ENCODE results near the gene TMCO4. TPM values are rescaled to one million over a fixed set of nuclear protein-coding genes. Genes with fewer than 3 reads are reported as not detected.
"Not testable (repeated sequence)": the region's sequence is repeated elsewhere in the genome, so short reads cannot be mapped to it uniquely, and the experiment has no call there.

The TMCO4 gene
- total RNA-seq, 1 experiment from 2014 or later, result 25.8 TPM

DNA sequence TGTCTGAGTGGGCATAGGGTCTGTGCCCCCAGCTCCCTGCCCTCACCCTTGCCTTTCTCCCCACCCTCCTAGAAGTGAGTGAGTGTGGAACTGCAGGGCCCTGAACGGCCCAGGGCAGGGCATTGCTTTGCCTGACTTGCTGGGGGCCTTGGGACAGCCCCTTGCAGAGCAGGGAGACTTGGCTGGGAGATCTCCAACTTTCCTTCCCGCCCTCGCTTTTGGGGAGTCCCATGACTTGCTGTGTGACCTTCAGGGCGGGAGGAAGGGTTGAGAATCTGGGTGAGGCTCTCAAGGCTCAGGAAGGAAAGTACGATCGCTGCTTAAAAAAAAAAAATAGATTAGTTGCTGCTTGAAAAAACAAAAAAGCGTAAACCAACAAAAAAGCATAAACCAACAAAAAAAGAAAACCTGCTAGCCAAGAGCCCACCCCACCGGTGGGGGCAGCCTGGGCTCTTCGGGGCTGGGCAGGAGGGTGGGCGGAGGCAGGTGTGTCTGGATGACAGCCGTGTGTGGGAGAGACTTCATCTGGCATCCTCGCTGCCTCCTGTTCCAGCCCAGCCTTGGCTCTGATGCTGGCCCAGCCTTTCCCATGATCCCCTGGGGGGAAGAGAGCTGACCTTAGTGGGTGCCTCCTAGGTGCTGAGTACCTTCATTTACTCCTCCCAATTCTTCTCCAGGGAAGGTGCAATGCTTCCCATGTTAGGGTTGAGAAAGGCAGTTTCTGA is 149.1 kb downstream of the TMCO4 start:
- Histone ChIP-seq H3K4me3 (no peak overlapping the region), H3K9me3 (no peaks in the 10 kb centered on the region), H3K27me3 (no peaks in the 10 kb centered on the region), H3K36me3 (no peaks in the 10 kb centered on the region)
- DNase-seq, result no peak

DNA sequence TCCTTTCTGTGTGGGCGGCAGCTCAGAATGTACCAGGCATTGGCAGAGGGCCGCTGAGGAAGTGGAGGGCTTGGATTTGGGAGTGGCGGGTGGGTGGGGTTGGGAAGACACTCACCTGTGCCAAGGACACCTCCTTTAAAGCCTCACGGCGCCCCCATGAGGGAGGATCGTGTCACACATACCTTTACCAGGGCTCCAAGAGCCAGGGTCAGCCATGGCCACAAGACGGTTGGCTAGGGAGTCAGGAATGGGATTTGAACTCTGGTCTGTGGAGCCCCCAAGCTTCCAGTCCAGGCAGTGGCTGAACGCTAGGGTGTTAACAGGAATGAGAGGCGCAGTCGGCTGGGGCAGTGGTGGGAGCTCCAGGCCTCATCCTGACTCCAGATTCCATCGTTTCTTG is 151.0 kb downstream of the TMCO4 start:
- no peak overlapping the region for H3K4me3 ChIP-seq
- H3K36me3 ChIP-seq, result no peaks in the 10 kb centered on the region
- no peaks in the 10 kb centered on the region for H3K9me3 ChIP-seq
- no peak for DNase-seq
- H3K27me3 ChIP-seq, result no peaks in the 10 kb centered on the region

DNA sequence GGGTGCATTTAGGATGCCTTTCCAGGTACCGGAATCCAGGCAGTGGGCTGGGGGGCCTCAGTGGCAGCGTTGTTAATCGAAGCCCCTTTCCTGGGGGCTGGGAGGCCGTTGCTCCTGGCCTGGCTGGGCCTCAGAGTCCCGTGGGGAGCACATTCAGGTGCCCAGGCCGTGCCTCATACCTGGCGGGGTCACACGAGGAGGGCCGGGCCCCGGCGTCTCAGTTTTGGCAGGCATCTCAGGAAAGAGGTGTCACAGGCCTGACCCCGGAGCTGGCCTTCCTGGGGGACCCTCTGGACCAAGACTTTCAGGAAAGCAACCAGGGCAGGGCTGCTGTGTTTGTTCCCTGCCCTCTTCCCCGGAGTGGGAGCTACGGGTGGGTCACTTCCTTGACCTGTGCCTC is 151.5 kb downstream of the TMCO4 start:
- no peaks in the 10 kb centered on the region for H3K9me3 ChIP-seq
- H3K27me3 ChIP-seq, result no peaks in the 10 kb centered on the region
- no peak for DNase-seq
- no peak overlapping the region for H3K4me3 ChIP-seq
- no peaks in the 10 kb centered on the region for H3K36me3 ChIP-seq

DNA sequence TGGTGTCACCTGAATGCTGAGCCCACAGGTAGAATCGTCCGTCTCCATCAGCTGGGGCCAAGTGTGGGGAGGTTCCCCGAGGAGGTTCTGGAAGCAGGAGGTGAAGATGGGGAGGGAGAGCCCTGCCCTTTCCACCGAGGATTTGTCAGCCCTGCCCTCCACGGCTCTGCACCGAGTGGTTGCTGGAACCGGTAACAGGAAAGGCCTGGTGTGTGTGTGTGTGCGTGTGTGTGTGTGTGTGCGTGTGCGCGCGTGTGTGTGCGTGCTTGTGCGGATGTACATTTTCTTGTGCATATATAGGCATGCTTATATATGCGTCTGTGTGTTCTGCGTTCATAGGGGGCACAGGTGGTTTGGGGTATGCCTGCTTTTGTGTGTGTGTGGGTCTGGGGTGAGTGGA is 152.1 kb downstream of the TMCO4 start:
- no peak for DNase-seq
- no peak overlapping the region for H3K4me3 ChIP-seq
- no peaks in the 10 kb centered on the region for H3K36me3 ChIP-seq
- no peaks in the 10 kb centered on the region for H3K9me3 ChIP-seq
- H3K27me3 ChIP-seq, result no peaks in the 10 kb centered on the region

DNA sequence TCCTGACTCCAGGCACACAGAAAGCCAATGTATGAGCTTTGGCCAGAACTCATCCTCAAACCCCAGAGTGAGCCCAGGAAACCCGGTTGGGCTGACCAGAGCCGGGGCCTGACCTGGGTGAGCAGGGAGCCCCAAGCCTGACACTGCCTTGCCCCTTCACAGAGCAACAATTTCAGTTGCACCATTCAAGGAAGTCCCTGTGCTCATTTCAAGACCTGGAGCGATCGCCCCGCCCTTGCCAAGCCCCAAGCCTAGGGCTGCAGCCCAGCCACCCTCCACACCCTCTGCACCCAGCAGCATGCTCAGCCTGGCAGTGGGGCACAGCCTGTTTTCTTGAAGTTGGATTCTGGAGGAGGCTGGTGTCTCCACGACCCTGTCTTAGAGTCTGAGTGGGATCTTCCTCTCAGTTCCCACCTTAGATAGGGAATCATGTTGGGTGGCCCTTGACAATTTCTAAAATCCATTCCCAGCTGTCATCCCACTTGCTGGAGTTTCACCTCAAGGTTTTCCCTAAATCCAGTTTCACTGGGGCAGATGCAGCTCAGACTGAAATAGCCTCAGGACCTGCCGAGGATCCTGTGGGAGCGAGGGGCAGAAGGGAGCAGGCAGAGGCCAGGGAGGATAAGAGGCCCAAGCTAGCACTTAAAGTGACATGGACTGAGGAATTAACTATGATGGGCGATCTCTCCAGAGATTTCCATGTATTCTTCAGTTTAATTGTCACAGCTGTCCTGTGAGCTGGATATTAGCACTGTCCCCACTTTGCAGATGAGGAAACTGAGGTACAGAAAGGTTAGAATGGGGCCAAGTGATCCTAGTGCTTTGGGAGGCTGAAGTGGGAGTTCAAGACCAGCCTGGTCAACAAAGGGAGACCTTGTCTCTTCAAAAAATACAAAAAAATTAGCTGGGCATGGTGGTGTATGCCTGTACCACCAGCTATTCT is 153.1 kb downstream of the TMCO4 start:
- no peak for DNase-seq
- Histone ChIP-seq H3K36me3 (no peaks in the 10 kb centered on the region), H3K4me3 (no peak overlapping the region), H3K27me3 (no peaks in the 10 kb centered on the region), H3K9me3 (no peaks in the 10 kb centered on the region)

DNA sequence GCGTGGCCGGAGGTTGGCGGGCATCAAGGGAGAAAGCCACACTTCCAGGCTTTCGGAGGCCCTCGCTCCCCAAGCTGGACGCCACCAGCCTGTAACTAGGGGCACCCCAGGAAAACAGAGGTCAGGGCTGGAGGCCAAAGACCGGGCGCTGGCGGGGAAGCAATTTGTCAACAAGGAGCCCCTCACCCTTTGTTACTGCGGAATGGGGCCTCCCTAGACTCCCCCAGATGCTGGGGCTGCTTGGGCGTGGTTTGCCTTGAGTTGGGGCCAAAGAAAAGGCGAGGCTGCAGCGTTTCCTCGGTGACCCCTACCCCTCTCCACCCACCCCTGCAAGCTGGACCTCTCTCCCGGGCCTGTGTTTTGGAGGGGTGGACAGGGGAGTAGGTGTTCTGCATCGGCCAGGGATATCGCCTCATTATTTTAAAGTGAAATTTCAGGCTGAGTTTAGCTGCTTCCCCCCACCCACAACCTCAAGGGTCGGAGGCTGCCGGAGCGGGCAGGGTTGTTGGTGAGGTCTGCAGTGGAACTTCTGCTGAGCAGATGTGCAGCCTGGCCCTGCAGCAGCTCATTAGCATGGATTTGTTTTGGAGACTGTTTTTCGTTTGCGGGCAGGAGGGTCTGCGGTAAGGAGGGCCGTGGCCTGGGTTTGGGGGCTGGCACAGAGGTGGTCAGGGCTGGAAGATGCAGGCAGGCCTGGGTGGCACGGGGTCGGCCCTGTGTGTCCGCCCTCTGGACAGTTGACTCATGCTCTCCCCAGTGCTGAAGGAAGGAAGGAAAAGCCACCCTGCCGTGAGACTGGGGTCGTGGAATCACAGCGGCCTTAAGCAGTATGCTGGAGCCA is 154.1 kb downstream of the TMCO4 start:
- peak; percentile 27 for DNase-seq
- Histone ChIP-seq H3K36me3 (no peaks in the 10 kb centered on the region), H3K27me3 (no peaks in the 10 kb centered on the region), H3K9me3 (no peaks in the 10 kb centered on the region), H3K4me3 (peak overlapping the region; percentile 73)

DNA sequence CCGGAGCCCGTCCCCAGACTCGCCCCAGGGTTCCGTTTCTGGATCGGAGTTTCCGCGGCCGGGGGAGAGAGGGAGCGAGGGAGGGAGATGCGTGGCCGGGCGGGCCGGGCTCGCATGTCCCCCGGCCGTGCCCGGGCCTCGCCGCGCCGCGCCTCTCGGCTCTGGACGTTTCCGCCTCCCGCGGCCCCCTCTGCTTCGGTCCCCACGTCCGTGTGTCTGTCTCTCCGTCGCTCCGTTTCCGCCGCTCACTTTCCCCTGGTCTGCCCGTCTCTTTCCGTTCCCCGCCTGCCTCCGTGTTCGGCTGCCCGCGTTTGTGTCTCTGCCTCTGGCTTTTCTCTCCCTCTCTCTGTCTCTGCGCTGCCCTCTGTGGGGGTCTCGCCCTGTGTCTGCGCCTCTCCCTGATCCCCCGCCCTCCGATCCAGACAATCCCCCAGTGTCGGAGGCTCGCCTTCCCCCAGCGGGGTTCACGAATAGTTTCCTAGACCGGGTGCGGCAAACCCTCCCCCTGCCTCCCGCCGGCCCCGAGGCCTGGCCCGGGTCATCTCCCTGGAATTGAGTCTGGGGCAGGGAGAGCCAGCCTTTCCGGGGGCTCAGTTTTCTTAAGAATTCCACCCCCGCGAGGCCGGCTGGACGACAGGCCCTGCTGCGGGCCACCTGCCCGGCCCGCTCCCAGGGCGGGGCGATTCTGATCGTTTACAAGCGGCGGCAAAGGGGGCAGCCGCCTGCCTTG is 154.9 kb downstream of the TMCO4 start:
- Histone ChIP-seq H3K4me3 (peak overlapping the region; percentile 73), H3K27me3 (no peaks in the 10 kb centered on the region), H3K9me3 (no peaks in the 10 kb centered on the region), H3K36me3 (no peaks in the 10 kb centered on the region)
- peak; percentile 48 for DNase-seq

DNA sequence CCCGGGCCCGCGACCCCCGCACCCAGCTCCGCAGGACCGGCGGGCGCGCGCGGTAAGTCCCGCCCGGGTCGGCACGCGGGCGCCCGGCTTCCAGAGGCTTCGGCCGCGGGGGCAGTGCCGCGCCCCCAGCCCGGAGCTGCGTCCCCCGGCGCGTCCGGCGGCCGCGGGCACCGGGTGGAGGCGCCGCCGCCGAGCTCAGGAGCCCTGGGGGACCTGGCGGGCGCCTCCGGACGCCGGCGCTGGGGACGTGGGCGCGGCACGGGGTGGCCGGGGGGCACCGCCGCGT is 155.4 kb downstream of the TMCO4 start:
- Histone ChIP-seq H3K36me3 (no peaks in the 10 kb centered on the region), H3K9me3 (no peaks in the 10 kb centered on the region), H3K27me3 (no peaks in the 10 kb centered on the region), H3K4me3 (peak overlapping the region; percentile 73)
- no peak for DNase-seq

DNA sequence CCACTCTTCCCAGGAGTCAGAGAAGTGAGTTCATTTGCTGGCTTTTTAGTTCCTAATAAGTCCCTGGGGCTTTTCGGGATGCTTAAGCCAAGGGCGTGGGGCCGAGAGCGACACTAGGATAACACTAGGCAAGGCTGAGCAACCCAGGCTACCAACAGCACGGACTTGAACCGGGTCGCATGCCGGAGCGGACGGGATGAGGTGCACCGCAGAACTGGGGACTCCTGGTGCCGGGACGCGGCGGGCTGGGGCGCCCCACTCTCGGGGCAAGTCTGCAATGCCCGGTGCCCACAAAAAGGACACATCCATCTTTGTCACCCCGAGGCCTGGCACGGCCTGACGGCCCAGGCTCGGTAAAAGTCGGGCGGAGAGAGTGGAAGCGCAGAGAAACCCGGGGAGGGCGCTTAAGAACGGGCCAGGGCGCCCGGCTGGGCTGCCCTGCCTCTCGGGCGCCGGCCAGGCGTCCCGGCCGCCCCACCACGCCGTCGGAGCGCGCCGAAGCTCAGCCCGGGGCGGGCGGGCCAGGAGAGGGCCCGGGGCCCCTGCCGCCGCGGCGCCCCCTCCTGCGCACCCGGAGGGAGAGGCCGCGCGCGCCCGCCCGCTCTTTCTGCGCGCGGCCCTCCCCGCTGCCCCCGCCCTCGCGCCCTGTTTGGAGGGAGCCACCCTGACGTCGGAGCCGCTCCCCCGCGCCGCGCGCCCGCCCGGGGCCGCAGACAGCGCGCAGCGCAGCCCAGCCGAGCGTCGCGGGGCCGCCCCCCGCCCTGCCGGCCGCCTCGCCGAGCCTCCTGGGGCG is 155.9 kb downstream of the TMCO4 start, which contains the start of gene NBL1:
NBL1 (plus strand) TSS at position 710 of the 793 bp plus-strand sequence. CDS start 10,720 bp downstream, outside the sequence.
- Histone ChIP-seq H3K27me3 (no peaks in the 10 kb centered on the region), H3K36me3 (no peaks in the 10 kb centered on the region), H3K4me3 (peak within 1 kb of the TSS; percentile 73), H3K9me3 (no peaks in the 10 kb centered on the region)
- DNase-seq, result peak; percentile 78

DNA sequence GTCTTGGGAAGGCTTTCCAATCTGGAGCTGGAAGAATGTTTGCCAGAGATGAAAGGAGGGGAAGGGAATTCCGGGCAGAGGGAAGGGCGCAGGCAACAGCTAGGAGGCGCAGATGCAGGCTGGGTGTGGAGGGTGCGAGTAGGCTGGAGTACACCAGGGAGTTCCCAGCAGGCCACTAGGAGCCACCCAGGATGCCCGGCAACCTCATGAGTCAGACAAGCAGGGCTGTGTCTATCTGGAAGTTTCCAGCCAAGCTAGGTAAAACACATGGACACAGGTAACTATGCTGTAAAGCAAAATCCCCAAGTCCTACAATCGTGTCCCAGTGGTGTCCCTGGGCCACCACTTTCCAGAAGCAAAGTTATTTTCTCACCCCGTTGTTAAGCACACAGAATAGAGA is 156.6 kb downstream of the TMCO4 start:
- H3K9me3 ChIP-seq, result no peaks in the 10 kb centered on the region
- peak overlapping the region; percentile 42 for H3K4me3 ChIP-seq
- peak; percentile 53 for DNase-seq
- no peaks in the 10 kb centered on the region for H3K36me3 ChIP-seq
- H3K27me3 ChIP-seq, result no peaks in the 10 kb centered on the region

DNA sequence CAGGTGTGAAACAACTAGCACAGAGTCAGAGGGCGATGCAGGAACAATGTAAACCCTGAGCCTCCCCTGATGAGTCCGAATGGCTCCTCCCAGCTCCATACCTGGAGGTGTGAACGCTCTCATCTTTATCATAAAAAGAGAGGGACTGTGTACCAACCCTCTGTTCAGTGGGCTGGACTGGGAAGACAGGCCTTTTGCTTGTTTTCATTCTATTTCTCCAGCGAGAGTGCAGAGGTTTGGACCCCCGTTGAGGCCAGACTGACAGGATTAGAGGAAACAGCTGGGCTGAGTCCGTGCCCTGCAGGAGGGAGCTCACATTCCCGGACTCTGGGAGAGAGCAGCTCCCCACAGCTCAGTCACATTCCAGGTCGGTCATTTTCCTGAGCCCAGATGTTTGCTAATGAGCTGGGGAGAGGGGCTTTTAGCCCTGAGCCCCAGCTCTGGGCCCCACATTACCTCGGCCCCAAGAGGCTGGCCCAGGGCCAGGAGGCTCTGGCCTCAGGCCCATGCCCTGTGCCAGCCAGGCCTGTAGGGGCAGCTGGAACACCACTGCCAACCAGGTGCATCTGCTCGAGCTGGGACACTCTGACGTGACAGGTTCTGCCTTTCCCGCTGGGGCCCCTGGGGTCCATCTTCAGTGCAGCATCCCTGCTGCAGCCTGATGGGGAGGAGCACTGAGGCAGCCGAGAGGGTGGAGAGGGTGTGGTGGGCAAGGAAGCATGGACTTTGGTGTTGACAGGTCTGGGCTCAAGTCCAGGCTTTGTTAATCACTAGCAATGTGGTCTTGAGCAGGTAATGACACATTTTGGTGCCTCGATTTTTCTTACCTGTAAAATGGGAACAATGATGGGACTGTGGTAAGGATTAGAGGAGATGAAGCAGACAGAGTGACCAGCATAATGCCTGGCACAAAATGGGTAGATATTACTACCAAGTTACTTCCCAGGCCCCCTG is 159.1 kb downstream of the TMCO4 start:
- H3K4me3 ChIP-seq, result no peak overlapping the region
- peak; percentile 72 for DNase-seq

DNA sequence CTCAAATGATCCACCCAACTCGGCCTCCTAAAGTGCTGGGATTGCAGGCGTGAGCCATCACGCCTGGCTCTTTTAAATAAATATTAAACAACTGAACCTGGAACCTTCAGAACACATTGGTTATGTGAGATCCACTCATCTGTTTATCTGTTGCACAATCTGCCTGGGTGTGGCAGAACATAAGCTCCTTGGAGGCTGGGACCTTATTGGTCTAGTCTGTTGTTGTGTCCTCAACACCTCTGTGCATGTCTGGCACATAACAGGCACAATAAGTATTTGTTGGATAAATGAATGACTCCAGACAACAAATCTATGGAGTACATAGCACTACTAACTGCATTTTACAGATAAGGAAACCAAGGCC is 159.7 kb downstream of the TMCO4 start:
- Histone ChIP-seq H3K36me3 (no peaks in the 10 kb centered on the region), H3K9me3 (no peaks in the 10 kb centered on the region), H3K27me3 (no peaks in the 10 kb centered on the region), H3K4me3 (no peak overlapping the region)
- DNase-seq, result no peak

More for the DNA sequence above, 159.1 kb downstream of the TMCO4 start:
- H3K36me3 ChIP-seq, result no peaks in the 10 kb centered on the region
- H3K9me3 ChIP-seq, result no peaks in the 10 kb centered on the region
- no peaks in the 10 kb centered on the region for H3K27me3 ChIP-seq

DNA sequence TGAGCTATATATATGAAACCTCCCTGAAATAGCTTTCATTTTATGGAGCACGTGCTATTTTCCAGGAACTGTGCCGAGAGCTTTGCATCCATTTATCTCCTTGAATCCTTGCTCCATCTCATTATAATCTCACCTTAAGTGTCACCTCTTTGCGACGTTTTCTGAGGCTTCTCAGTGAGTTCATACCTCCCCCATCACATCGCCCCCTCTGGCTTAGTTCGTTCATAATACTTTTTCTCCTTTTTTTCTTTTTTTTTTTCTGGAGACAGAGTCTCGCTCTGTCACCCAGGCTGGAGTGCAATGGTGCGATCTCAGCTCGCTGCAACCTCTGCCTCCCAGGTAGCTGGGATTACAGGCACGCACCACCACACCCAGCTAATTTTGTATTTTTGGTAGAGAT is 160.5 kb downstream of the TMCO4 start:
- H3K4me3 ChIP-seq, DNase-seq, H3K36me3 ChIP-seq, H3K27me3 ChIP-seq, H3K9me3 ChIP-seq: not testable (repeated sequence)

DNA sequence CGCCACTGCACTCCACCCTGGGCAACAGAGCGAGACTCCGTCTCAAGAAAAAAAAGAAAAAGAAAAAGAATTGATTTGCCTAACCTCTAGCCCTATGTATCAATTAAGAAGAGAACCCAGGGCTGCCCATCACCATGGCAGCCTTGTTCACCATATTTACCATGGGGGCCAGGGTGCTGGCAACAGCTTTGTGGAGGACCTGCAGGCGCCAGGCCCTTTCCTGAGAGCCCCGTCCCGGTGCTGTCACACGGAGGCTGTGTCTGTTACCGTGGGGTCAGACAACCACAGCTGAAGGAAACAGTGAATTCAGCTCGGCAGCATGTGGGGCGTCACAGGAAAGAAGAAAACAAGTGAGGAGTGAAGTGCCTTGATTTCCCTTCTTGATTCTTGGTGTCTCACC is 162.1 kb downstream of the TMCO4 start:
- Histone ChIP-seq H3K36me3 (0 out of 2 replicates have a peak, but pooled peaks cover 2% of the 10 kb centered on the region), H3K4me3 (no peak overlapping the region)

DNA sequence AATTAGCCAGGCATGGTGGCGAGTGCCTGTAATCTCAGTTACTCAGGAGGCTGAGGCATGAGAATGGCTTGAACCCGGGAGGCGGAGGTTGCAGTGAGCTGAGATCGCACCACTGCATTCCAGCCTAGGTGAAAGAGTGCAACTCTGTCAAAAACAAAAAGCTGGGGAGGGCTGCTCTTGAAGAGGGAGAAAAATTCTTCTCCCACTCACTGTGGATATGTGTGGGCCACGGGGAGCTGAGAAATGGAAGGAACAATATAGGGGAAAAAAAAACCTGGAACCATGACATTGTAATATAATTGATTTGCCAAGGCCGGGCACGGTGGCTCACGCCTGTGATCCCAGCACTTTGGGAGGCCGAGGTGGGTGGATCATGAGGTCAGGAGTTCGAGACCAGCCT is 163.0 kb downstream of the TMCO4 start:
- H3K4me3 ChIP-seq, H3K9me3 ChIP-seq, DNase-seq, H3K27me3 ChIP-seq, H3K36me3 ChIP-seq: not testable (repeated sequence)

More for the DNA sequence above, 162.1 kb downstream of the TMCO4 start:
- DNase-seq, result no peak
- H3K9me3 ChIP-seq, result no peaks in the 10 kb centered on the region
- H3K27me3 ChIP-seq, result no peaks in the 10 kb centered on the region

Data from MG63 (cell line).